GM21576 (cell line): Measurements from ENCODE around the gene B9D1.

Experiments
- ATAC-seq: cut with Tn5 transposase; IDR thresholded peaks from one replicate; pipeline ENCODE4 v1.9.1; 2021; ENCODE audit warnings: mild to moderate bottlenecking, moderate library complexity; ENCODE audit not compliant: unreplicated experiment

B9D1 gene

GRCh38 chr17:19377602-19378415 lies 15.3 kb upstream of the B9D1 start:
- ATAC-seq = peak; percentile 90

GRCh38 chr17:19376811-19377210 lies 14.3 kb upstream of the B9D1 start:
- no peak for ATAC-seq

DNA sequence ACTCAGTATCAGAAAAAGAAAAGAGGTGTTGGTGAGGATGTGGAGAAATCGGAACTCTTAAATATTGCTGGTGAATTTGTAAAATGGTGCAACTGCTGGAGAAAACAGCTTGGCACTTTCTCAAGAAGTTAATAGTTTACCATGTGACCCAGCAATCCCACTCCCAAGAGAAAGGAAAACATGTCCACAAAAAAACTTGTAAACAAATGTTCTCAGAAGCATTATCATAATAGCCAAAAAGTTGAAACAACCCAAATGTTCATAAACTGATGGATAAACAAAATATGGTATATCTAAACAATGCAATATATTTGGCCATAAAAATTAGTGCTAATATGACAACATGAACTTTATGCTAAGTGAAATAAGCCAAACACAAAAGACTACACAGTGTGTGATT lies 13.2 kb upstream of the B9D1 start:
- ATAC-seq = no peak

DNA sequence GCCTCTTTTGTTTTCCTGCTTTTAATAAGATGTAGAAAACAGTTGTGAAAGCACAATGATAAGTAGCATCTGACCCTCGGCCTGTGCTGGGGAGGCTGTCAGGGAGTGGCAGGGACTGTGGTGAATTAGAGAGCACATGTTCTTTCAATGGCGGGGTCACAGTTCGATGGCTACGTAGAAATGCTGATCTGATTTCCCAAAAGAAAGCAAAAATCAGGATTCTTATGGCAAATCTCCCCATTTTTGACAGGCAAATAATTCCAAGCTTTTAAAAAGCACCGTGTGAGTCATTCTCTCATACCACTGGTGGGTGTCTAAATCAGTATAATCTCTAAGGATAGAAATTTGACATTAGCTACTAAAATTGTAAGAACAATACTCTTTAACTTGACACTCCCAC lies 11.6 kb upstream of the B9D1 start:
- no peak for ATAC-seq

DNA sequence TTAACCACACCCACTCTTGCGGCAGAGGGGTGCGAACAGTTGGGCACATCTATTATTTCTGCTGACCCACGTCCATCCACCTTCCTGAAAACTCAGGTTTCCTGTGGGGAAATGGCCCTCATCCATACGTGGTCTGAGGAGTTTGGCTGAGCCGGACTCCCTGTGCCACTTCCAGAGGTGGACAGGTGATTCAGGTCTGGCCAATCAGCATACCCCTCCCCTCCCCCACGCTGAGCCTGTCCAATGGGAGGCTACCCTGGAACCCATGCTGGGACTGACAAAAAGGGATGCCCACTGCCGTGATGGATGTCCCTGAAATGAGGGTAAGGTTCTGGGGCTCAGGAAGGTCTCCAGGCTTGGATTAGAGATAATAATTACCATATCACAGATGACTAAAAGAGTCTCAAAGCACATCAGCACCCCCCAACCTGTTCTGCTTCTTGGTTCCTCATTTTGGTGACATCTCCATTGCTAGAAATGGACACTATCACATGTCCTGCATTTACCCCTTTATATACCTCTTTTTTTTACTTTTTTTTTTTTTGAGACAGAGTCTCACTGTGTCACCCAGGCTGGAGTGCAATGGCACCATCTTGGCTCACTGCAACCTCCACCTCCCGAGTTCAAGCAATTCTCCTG lies 10.5 kb upstream of the B9D1 start:
- no peak for ATAC-seq

DNA sequence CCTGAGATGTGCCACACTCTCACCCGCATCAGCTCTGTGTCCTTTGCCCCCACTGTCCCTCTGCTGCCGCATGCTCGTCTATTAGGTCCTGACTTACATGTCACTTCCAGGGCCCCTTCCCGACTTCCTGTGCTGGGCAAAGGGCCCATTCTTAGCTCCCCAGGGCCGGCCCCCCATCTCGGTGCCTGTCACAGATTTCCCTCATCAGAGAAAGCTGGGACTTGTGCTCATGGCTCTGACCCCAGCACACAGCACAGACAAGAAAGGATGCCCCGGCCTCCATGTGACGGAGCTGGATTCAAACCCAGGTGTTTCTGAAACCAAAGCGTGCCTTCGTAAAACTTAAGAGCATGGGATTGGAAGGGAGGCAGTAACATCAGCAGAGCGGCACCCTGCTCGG lies 9.9 kb upstream of the B9D1 start:
- ATAC-seq = no peak

- no peak for ATAC-seq
These were observed 9.5 kb upstream of the B9D1 start for GRCh38 chr17:19372011-19372370.

DNA sequence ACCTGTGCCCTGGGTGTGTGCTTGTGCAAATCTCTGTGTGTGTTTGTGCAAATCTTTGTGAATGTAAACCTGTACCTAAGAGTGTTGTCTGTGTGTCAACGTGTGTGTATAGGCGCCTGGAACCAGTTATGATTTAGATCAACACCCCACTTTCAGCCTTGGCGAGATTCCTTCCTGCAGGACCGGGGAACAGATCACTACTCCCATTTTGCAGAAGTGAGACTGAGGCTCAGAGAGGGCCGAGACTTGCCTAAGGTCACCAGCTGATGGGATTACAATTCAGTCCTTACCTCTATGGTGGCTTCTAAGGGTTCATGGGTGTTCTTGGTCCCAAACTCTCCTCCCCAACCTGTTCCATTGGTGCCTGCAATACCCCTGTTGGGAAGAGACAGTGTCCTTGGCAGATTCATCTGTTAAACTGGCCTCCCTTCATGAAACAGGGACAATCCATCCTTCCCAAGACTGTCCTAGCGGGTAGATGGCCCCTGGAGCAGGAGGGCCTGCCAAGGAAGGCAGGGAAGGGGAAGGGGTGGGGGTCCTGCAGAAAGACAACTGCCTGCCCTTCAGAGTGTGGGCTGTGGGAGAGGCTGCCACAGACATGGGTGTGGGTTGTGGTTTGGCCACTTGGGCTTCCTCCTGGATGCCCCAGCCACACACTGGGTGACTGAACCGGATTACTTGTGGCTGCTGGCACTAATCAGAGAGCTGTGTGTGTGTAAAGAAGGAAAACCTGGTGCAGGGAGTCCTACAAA lies 8.9 kb upstream of the B9D1 start:
- no peak for ATAC-seq

- no peak for ATAC-seq
These were observed 8.0 kb upstream of the B9D1 start for GRCh38 chr17:19370493-19370960.

DNA sequence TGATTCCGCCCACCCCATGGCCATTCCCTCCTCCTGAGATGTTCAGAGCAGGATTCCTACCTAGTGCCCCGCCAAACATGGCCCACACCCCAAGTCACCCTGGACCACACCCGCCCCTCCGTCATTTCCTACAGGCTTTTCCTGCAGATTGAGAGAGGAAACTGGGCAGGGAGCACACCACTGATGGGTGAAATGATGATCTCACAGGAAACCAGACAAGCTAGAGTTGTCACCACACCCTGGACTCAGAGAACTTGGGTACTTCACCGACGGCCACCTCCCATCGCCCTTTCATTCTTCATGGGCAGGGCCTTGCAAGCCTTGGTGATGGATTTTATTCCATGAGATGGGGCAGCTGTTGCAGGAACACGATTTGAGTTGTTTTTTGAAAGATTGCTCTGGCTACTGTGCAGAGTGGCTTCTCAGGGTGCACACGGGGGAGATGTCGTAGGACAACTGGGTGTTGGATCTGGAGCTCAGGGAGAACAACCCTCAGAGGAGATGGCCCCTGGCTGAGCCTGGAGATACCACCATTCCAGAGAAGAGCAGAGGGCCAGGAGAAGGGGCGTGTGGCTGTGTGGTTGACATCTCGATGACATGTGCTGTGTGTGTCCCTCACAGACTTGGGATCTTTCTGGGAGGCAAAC lies 7.4 kb upstream of the B9D1 start:
- no peak for ATAC-seq

DNA sequence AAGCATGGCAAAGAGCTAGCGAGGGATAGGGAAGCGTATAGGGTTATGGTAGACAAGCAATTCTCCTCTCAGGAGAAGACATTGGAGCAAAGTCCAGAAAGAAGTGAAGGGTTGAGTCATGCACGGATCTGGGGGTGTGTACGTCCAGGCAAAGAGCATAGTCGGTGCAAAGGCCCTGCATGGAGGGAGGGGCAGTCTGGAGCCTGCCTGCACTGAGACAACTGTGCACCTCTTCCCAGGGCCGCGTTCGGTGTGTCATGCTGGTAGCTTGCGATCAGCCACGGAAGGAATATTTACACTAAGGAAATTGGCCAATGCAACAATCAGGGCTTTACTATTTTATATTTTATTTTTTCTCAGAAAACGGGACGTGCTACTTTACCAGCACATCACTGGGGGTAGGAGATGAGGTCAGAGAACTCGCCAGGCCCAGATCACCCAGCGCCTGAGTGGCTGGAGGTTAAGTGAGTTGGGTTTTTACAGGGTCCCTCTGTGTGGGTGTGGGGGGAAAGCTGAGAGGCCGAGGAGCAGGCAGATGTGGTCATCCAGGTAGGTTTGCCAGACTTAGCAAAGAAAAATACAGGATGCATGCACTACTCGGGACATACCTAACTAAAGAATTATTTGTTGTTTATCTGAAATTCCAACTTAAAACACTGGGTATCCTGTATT lies 6.7 kb upstream of the B9D1 start:
- no peak for ATAC-seq

- no peak for ATAC-seq
These were observed 5.7 kb upstream of the B9D1 start for GRCh38 chr17:19368229-19368628.

- no peak for ATAC-seq
These were observed 4.1 kb upstream of the B9D1 start for GRCh38 chr17:19366637-19366972.

- ATAC-seq = no peak
These were observed 3.5 kb upstream of the B9D1 start for GRCh38 chr17:19365833-19366636.

- no peak for ATAC-seq
These were observed 2.9 kb upstream of the B9D1 start for GRCh38 chr17:19365499-19365817.

- ATAC-seq = no peak
These were observed 2.4 kb upstream of the B9D1 start for GRCh38 chr17:19364699-19365498.

- ATAC-seq = no peak
These were observed 1.0 kb upstream of the B9D1 start for GRCh38 chr17:19363460-19364035.

- no peak for ATAC-seq
These were observed 553 bp upstream of the B9D1 start for GRCh38 chr17:19363114-19363438.

GRCh38 chr17:19361944-19362276 lies 613 bp downstream of the B9D1 start:
- no peak for ATAC-seq
